Gastroesophageal sphincter (tissue), 4 donors: ENCODE results near the gene TERB1. TPM values are rescaled to one million over a fixed set of nuclear protein-coding genes. Genes with fewer than 3 reads are reported as not detected.

Experiments
- ATAC-seq: fragments of 150-250 bp; one replicate; pipeline ENCODE4 v1.9.1; 2016; ENCODE audit warnings: mild to moderate bottlenecking, moderate library complexity
- H3K27ac ChIP-seq, 4 donors: fragments of 200-600 bp; sonication (generic) in 3 of 4; 1 replicate in 3 of 4; 2 replicates in 1 of 4; pipeline ENCODE4 v1.5.1; 2016 to 2019
- H3K27me3 ChIP-seq: fragments of 200-600 bp; sonication (generic); one replicate; pipeline ENCODE4 v1.5.1; 2019
- H3K36me3 ChIP-seq, 2 donors: fragments of 200-600 bp; sonication (generic); one replicate each; pipeline ENCODE4 v1.5.1; 2019; ENCODE audit warnings: control low read depth in 1 of 2
- H3K4me1 ChIP-seq, 3 donors: fragments of 200-600 bp; sonication (generic); 1 replicate in 2 of 3; 2 replicates in 1 of 3; pipeline ENCODE4 v1.5.1; 2016 to 2019; ENCODE audit warnings: control low read depth in 2 of 3
- H3K4me3 ChIP-seq, 2 donors: fragments of 200-600 bp; sonication (generic); one replicate each; pipeline ENCODE4 v1.5.1; 2019; ENCODE audit warnings: mild to moderate bottlenecking in 1 of 2, moderate library complexity in 1 of 2
- H3K9me3 ChIP-seq, 3 donors: fragments of 200-600 bp; sonication (generic); one replicate each; pipeline ENCODE4 v1.5.1; 2017 to 2019; ENCODE audit warnings: control low read depth in 2 of 3
- CTCF ChIP-seq, 4 experiments: fragments of 200-600 bp in 2 of 4; fragments of 450-650 bp in 2 of 4; sonication (generic) in 1 of 4; IDR thresholded peaks; one replicate each; pipeline ENCODE4 v1.5.1; 2017 to 2019; ENCODE audit warnings: antibody characterized with exemption in 4 of 4, mild to moderate bottlenecking in 2 of 4, moderate library complexity in 2 of 4
- EP300 ChIP-seq: sonication (generic); formaldehyde crosslinking; IDR thresholded peaks from one replicate; pipeline ENCODE4 v1.6.1; 2017; ENCODE audit warnings: antibody characterized with exemption, mild to moderate bottlenecking
- POLR2A ChIP-seq, 2 donors: fragments of 450-650 bp; IDR thresholded peaks; one replicate each; pipeline ENCODE4 v1.6.1; 2017; ENCODE audit warnings: antibody characterized with exemption in 2 of 2, mild to moderate bottlenecking in 2 of 2, moderate library complexity in 1 of 2
- POLR2AphosphoS5 ChIP-seq: sonication (generic); formaldehyde crosslinking; IDR thresholded peaks from one replicate; pipeline ENCODE4 v1.6.1; 2017; ENCODE audit warnings: antibody characterized with exemption
- WGBS, 2 donors: methylation state at CpG; one replicate each; pipeline ENCODE4 v1.1.5; 2018; ENCODE audit warnings: low coverage in 1 of 2; 5-methylcytosine and 5-hydroxymethylcytosine counted together
- total RNA-seq, 4 donors: library from RNA; depleted of rRNA; stranded (reverse); fragments of >200 nt; gene quantifications; one replicate each; pipeline ENCODE4 v1.1.0, GENCODE V29; 2016

The TERB1 gene
- total RNA-seq, 4 donors from 2014 or later: 0.40 TPM; not detected in 3

GRCh38 chr16:66848172-66848571 lies 46.8 kb upstream of the TERB1 start:
- Histone ChIP-seq H3K9me3 (no peaks in the 10 kb centered on the region), H3K4me3 (no peak overlapping the region), H3K4me1 (peaks cover 0 to 18% (median 12%) of the 10 kb centered on the region in 3 donors), H3K27me3 (peaks cover 56% of the 10 kb centered on the region), H3K27ac (no peak overlapping the region), H3K36me3 (no peaks in the 10 kb centered on the region)
- no peak for ATAC-seq
- TF ChIP-seq EP300 (no peak), CTCF (IDR thresholded peaks at IDR 0.05) (no peak), POLR2AphosphoS5 (no peak), POLR2A (IDR thresholded peaks at IDR 0.05) (no peak)
- WGBS, 2 donors: 86 to 89% methylated on average over 1 of the region's 2 CpGs

GRCh38 chr16:66847533-66848067 lies 46.2 kb upstream of the TERB1 start:
- Histone ChIP-seq H3K36me3 (no peaks in the 10 kb centered on the region), H3K27ac (no peak overlapping the region), H3K27me3 (peaks cover 56% of the 10 kb centered on the region), H3K4me3 (no peak overlapping the region), H3K4me1 (peaks cover 0 to 18% (median 12%) of the 10 kb centered on the region in 3 donors), H3K9me3 (no peaks in the 10 kb centered on the region)
- 78 to 94% methylated on average over 2 to 6 of the region's 6 CpGs for WGBS, 2 donors
- TF ChIP-seq POLR2AphosphoS5: no peak
- TF ChIP-seq EP300: no peak
- TF ChIP-seq POLR2A (IDR thresholded peaks at IDR 0.05): no peak
- no peak for TF ChIP-seq CTCF (IDR thresholded peaks at IDR 0.05)
- no peak for ATAC-seq

- Histone ChIP-seq H3K36me3 (no peaks in the 10 kb centered on the region), H3K4me3 (no peak overlapping the region), H3K4me1 (peaks cover 0 to 18% (median 12%) of the 10 kb centered on the region in 3 donors), H3K9me3 (no peaks in the 10 kb centered on the region), H3K27me3 (peaks cover 56% of the 10 kb centered on the region), H3K27ac (no peak overlapping the region)
- ATAC-seq: no peak
- WGBS, 2 donors: 93% methylated on average over 2 of the region's 6 CpGs; no CpG with 5 or more reads in 1 of the 2 donors
- TF ChIP-seq POLR2A (IDR thresholded peaks at IDR 0.05) (no peak), EP300 (no peak), POLR2AphosphoS5 (no peak), CTCF (IDR thresholded peaks at IDR 0.05) (no peak)
Measured at GRCh38 chr16:66846831-66847230, 45.4 kb upstream of the TERB1 start.

- H3K4me1 ChIP-seq: peaks cover 0 to 18% (median 12%) of the 10 kb centered on the region in 3 donors
- peaks cover 56% of the 10 kb centered on the region for H3K27me3 ChIP-seq
- TF ChIP-seq EP300: no peak
- TF ChIP-seq POLR2A (IDR thresholded peaks at IDR 0.05): no peak
- no peak for TF ChIP-seq CTCF (IDR thresholded peaks at IDR 0.05)
- no peak for TF ChIP-seq POLR2AphosphoS5
- 67 to 80% methylated on average over 1 of the region's 1 CpG for WGBS, 2 donors
- no peaks in the 10 kb centered on the region for H3K9me3 ChIP-seq
- no peaks in the 10 kb centered on the region for H3K36me3 ChIP-seq
- no peak overlapping the region for H3K27ac ChIP-seq
- H3K4me3 ChIP-seq: no peak overlapping the region
- ATAC-seq: no peak
Measured at GRCh38 chr16:66846266-66846665, 44.9 kb upstream of the TERB1 start.

- Histone ChIP-seq H3K9me3 (no peaks in the 10 kb centered on the region), H3K4me3 (no peak overlapping the region), H3K27ac (no peak overlapping the region), H3K36me3 (no peaks in the 10 kb centered on the region), H3K4me1 (peaks cover 0 to 18% (median 12%) of the 10 kb centered on the region in 3 donors), H3K27me3 (peaks cover 56% of the 10 kb centered on the region)
- no peak for ATAC-seq
- WGBS, 2 donors: 35% methylated on average over 7 of the region's 9 CpGs; no CpG with 5 or more reads in 1 of the 2 donors
- TF ChIP-seq EP300: no peak
- TF ChIP-seq CTCF (IDR thresholded peaks at IDR 0.05): no peak
- TF ChIP-seq POLR2AphosphoS5: no peak
- TF ChIP-seq POLR2A (IDR thresholded peaks at IDR 0.05): no peak
Measured at GRCh38 chr16:66845791-66846221, 44.4 kb upstream of the TERB1 start.
